Effector memory CD4-positive, alpha-beta T cell (primary cell): ENCODE results near the gene ENTHD1.

Experiments
- DNase-seq, 3 donors: peaks; one replicate each; pipeline ENCODE4 v3.0.0-alpha.2; 2020
- H3K27ac ChIP-seq: 2 replicates; pipeline ENCODE4 v1.7.0; 2013; ENCODE audit warnings: mild to moderate bottlenecking, low read length, moderate library complexity; ENCODE audit not compliant: insufficient read depth, poor library complexity, severe bottlenecking
- H3K27me3 ChIP-seq: replicated peaks from 2 replicates; pipeline ENCODE4 v1.7.0; 2013; ENCODE audit warnings: mild to moderate bottlenecking, low read length; ENCODE audit not compliant: insufficient read depth, control insufficient read depth, poor library complexity, severe bottlenecking
- H3K36me3 ChIP-seq: 2 replicates; pipeline ENCODE4 v1.7.0; 2013; ENCODE audit warnings: mild to moderate bottlenecking, low read length, moderate library complexity; ENCODE audit not compliant: control insufficient read depth, insufficient read depth
- H3K4me1 ChIP-seq: 2 replicates; pipeline ENCODE4 v1.7.0; 2013; ENCODE audit warnings: low read length, mild to moderate bottlenecking; ENCODE audit not compliant: control insufficient read depth, insufficient read depth, poor library complexity, severe bottlenecking
- H3K4me3 ChIP-seq: 2 replicates; pipeline ENCODE4 v1.7.0; 2013; ENCODE audit warnings: low read length, low read depth, mild to moderate bottlenecking; ENCODE audit not compliant: insufficient read depth, poor library complexity, severe bottlenecking
- H3K9me3 ChIP-seq: 2 replicates; pipeline ENCODE4 v1.7.0; 2013; ENCODE audit warnings: mild to moderate bottlenecking, low read length, moderate library complexity; ENCODE audit not compliant: control insufficient read depth
- total RNA-seq, 3 donors: gene quantifications; one replicate each; lab custom pipeline; 2026; lab: John Stamatoyannopoulos, UW

The ENTHD1 gene
- 0 to 0.19 (median 0.09) reads per million in 3 donors for total RNA-seq

- H3K4me1 ChIP-seq, result no peaks in the 10 kb centered on the region
- H3K4me3 ChIP-seq, result no peak within 1 kb of the TSS
- H3K27me3 ChIP-seq, result no peaks in the 10 kb centered on the region
- no peak within 1 kb of the TSS for H3K27ac ChIP-seq
- H3K36me3 ChIP-seq, result no peaks in the 10 kb centered on the region
- DNase-seq, result no peak
- no peaks in the 10 kb centered on the region for H3K9me3 ChIP-seq
These were observed at the start of gene ENTHD1 for GRCh38 chr22:39893526-39893925. Gene ENTHD1 (minus strand): TSS chr22:39893760. CDS start chr22:39887748, 6,012 bp downstream.

GRCh38 chr22:39943337-39943736 lies 49.8 kb upstream of the ENTHD1 start:
- Histone ChIP-seq H3K4me1 (peaks cover 84% of the 10 kb centered on the region), H3K36me3 (peaks cover 9% of the 10 kb centered on the region), H3K9me3 (no peaks in the 10 kb centered on the region), H3K27ac (peak overlapping the region; percentile 62), H3K4me3 (no peak overlapping the region), H3K27me3 (no peaks in the 10 kb centered on the region)
- DNase-seq, result no peak

- DNase-seq, result no peak
- Histone ChIP-seq H3K27ac (peak overlapping the region; percentile 62), H3K4me3 (no peak overlapping the region), H3K36me3 (peaks cover 2% of the 10 kb centered on the region), H3K9me3 (no peaks in the 10 kb centered on the region), H3K4me1 (peaks cover 84% of the 10 kb centered on the region), H3K27me3 (no peaks in the 10 kb centered on the region)
These were observed 49.1 kb upstream of the ENTHD1 start for GRCh38 chr22:39942439-39943230.

GRCh38 chr22:39941601-39942000 lies 48.0 kb upstream of the ENTHD1 start:
- Histone ChIP-seq H3K4me3 (no peak overlapping the region), H3K36me3 (no peaks in the 10 kb centered on the region), H3K27me3 (no peaks in the 10 kb centered on the region), H3K9me3 (no peaks in the 10 kb centered on the region), H3K27ac (peak overlapping the region; percentile 62), H3K4me1 (peaks cover 84% of the 10 kb centered on the region)
- DNase-seq, result no peak

GRCh38 chr22:39940757-39941305 lies 47.3 kb upstream of the ENTHD1 start:
- peak overlapping the region; percentile 62 for H3K27ac ChIP-seq

GRCh38 chr22:39939830-39940229 lies 46.3 kb upstream of the ENTHD1 start:
- H3K4me3 ChIP-seq, result no peak overlapping the region
- no peaks in the 10 kb centered on the region for H3K36me3 ChIP-seq
- H3K4me1 ChIP-seq, result peaks cover 81% of the 10 kb centered on the region
- DNase-seq, result no peak
- H3K9me3 ChIP-seq, result no peaks in the 10 kb centered on the region
- peak overlapping the region; percentile 48 for H3K27ac ChIP-seq
- H3K27me3 ChIP-seq, result no peaks in the 10 kb centered on the region

More at GRCh38 chr22:39940757-39941305, 47.3 kb upstream of the ENTHD1 start:
- Histone ChIP-seq H3K4me3 (no peak overlapping the region), H3K9me3 (no peaks in the 10 kb centered on the region), H3K36me3 (no peaks in the 10 kb centered on the region), H3K27me3 (no peaks in the 10 kb centered on the region), H3K4me1 (peaks cover 86% of the 10 kb centered on the region)
- no peak for DNase-seq

GRCh38 chr22:39938509-39939111 lies 45.0 kb upstream of the ENTHD1 start:
- H3K27me3 ChIP-seq, result no peaks in the 10 kb centered on the region
- DNase-seq, result no peak
- H3K36me3 ChIP-seq, result no peaks in the 10 kb centered on the region
- peak overlapping the region; percentile 59 for H3K27ac ChIP-seq
- no peaks in the 10 kb centered on the region for H3K9me3 ChIP-seq
- no peak overlapping the region for H3K4me3 ChIP-seq
- H3K4me1 ChIP-seq, result peaks cover 79% of the 10 kb centered on the region

- peak overlapping the region; percentile 59 for H3K27ac ChIP-seq
- no peaks in the 10 kb centered on the region for H3K9me3 ChIP-seq
- peaks cover 79% of the 10 kb centered on the region for H3K4me1 ChIP-seq
- DNase-seq, result no peak
- peak overlapping the region; percentile 8 for H3K4me3 ChIP-seq
- peaks cover 2% of the 10 kb centered on the region for H3K36me3 ChIP-seq
- H3K27me3 ChIP-seq, result no peaks in the 10 kb centered on the region
These were observed 44.3 kb upstream of the ENTHD1 start for GRCh38 chr22:39937906-39938305.

GRCh38 chr22:39936523-39937145 lies 43.1 kb upstream of the ENTHD1 start:
- peaks cover 76% of the 10 kb centered on the region for H3K4me1 ChIP-seq

More at GRCh38 chr22:39936523-39937145, 43.1 kb upstream of the ENTHD1 start:
- peak overlapping the region; percentile 59 for H3K27ac ChIP-seq
- DNase-seq, result no peak
- H3K27me3 ChIP-seq, result no peaks in the 10 kb centered on the region
- H3K36me3 ChIP-seq, result peaks cover 2% of the 10 kb centered on the region
- H3K4me3 ChIP-seq, result peak overlapping the region; percentile 30
- H3K9me3 ChIP-seq, result no peaks in the 10 kb centered on the region
